Lower lobe of right lung (tissue), 2 donors: ENCODE results near the gene GSE1. TPM values are rescaled to one million over a fixed set of nuclear protein-coding genes. Genes with fewer than 3 reads are reported as not detected.

Source experiments
- ATAC-seq, 2 donors: fragments of 200-7000 bp; cut with Tn5 transposase; one replicate each; pipeline ENCODE4 v1.9.1; 2020 to 2022; ENCODE audit warnings: mild to moderate bottlenecking in 2 of 2, moderate library complexity in 2 of 2
- DNase-seq: peaks from one replicate; pipeline ENCODE4 v3.0.0-alpha.2; 2020
- H3K27ac ChIP-seq: fragments of 200-600 bp; one replicate; pipeline ENCODE4 v1.8.0; 2022
- H3K27me3 ChIP-seq: fragments of 200-600 bp; one replicate; pipeline ENCODE4 v1.8.0; 2022; ENCODE audit warnings: low read depth
- H3K36me3 ChIP-seq: fragments of 200-600 bp; one replicate; pipeline ENCODE4 v1.8.0; 2022; ENCODE audit warnings: mild to moderate bottlenecking
- H3K4me1 ChIP-seq: fragments of 200-600 bp; one replicate; pipeline ENCODE4 v1.8.0; 2022
- H3K4me3 ChIP-seq: fragments of 200-600 bp; one replicate; pipeline ENCODE4 v1.8.0; 2022; ENCODE audit warnings: mild to moderate bottlenecking
- H3K9me3 ChIP-seq: fragments of 200-600 bp; one replicate; pipeline ENCODE4 v1.8.0; 2022
- CTCF ChIP-seq: fragments of 200-600 bp; IDR thresholded peaks from one replicate; pipeline ENCODE4 v1.8.0; 2022; ENCODE audit warnings: antibody characterized with exemption, mild to moderate bottlenecking
- intact Hi-C: fragments of 100-400 bp; cut with DNase I; formaldehyde crosslinking; loops from one replicate; pipeline ENCODE4 v1.11.0; 2022
- total RNA-seq: library from RNA; stranded (reverse); fragmentation: NEBNext Ultra II Directional; extraction: Animal tissue kit (Norgen Biotek cat#: 25700); gene quantifications from one replicate; pipeline ENCODE4 v1.2.1, GENCODE V29; 2021
- donor health status: DM: no; HTN: yes; CAD: no; lungs with severe emphysema.

The GSE1 gene
- total RNA-seq, 1 donor from 2014 or later = 85.2 TPM

- H3K4me1 ChIP-seq = peaks cover 8% of the 10 kb centered on the region
- no peak for TF ChIP-seq CTCF
- ATAC-seq = peak; percentile 19 to 22
These were observed 67.3 kb downstream of the GSE1 start for GRCh38 chr16:85680352-85680944.

DNA sequence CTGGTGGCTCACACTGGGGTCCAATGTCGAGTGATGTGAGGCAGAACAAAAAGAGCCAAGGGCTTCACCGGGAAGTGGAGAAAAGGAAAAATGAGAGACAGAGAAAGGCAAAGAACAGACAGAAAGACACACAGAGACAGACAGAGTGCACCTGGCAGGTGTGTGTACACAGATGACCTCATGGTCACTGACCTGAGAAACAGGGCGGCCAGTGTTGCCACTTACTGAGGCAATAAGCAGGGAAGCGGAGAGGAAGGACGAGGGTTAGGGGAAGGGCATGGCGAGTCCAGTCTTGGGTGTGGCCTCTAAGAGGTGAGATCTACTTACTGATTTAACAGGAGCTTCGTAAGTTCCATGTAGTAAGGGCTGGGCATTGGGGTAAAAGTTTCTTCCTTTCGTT, 68.1 kb downstream of the GSE1 start:
- Histone ChIP-seq H3K9me3 (no peaks in the 10 kb centered on the region), H3K4me3 (no peak overlapping the region), H3K36me3 (peaks cover 11% of the 10 kb centered on the region), H3K27me3 (no peaks in the 10 kb centered on the region), H3K4me1 (peaks cover 4% of the 10 kb centered on the region), H3K27ac (no peak overlapping the region)
- intact Hi-C loops = no loop called here
- no peak for TF ChIP-seq CTCF
- peak in 1 of 2 donors; percentile 59 for ATAC-seq
- peak; percentile 30 for DNase-seq

More at GRCh38 chr16:85680352-85680944, 67.3 kb downstream of the GSE1 start:
- H3K9me3 ChIP-seq = no peaks in the 10 kb centered on the region
- H3K4me3 ChIP-seq = no peak overlapping the region
- peak; percentile 14 for DNase-seq
- peaks cover 19% of the 10 kb centered on the region for H3K36me3 ChIP-seq
- H3K27me3 ChIP-seq = no peaks in the 10 kb centered on the region
- intact Hi-C loops = no loop called here
- H3K27ac ChIP-seq = no peak overlapping the region

GRCh38 chr16:85682516-85682915, 69.4 kb downstream of the GSE1 start:
- Histone ChIP-seq H3K4me1 (peaks cover 4% of the 10 kb centered on the region), H3K27me3 (no peaks in the 10 kb centered on the region), H3K9me3 (no peaks in the 10 kb centered on the region), H3K27ac (no peak overlapping the region), H3K36me3 (peaks cover 8% of the 10 kb centered on the region), H3K4me3 (no peak overlapping the region)
- DNase-seq (no peak), ATAC-seq (no peak)
- intact Hi-C loops = no loop called here
- no peak for TF ChIP-seq CTCF

- no peak overlapping the region for H3K4me3 ChIP-seq
- ATAC-seq (no peak), DNase-seq (peak; percentile 3)
- TF ChIP-seq CTCF = no peak
- H3K4me1 ChIP-seq = peaks cover 4% of the 10 kb centered on the region
- intact Hi-C loops = no loop called here
- no peaks in the 10 kb centered on the region for H3K9me3 ChIP-seq
- H3K27ac ChIP-seq = no peak overlapping the region
- H3K36me3 ChIP-seq = peaks cover 7% of the 10 kb centered on the region
- H3K27me3 ChIP-seq = no peaks in the 10 kb centered on the region
These were observed 70.2 kb downstream of the GSE1 start for GRCh38 chr16:85683363-85683762.

DNA sequence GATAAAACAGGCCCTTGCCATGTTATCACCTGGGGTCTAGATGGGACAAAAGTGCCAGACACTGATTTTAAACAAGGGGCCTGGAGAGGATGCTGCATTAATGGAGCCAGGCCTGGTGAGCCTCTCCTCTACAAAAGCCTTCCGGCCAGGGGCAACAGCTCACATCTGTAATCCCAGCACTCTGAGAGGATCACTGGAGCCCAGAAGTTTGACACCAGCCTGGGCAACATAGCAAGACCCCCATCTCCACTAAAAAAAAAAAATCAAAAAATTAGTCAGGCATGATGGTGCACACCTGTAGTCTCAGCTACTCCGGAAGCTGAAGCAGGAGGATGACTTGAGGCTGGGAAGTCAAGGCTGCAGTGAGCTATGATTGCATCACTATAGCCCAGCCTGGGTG, 72.1 kb downstream of the GSE1 start:
- no peaks in the 10 kb centered on the region for H3K9me3 ChIP-seq
- peak; percentile 15 for DNase-seq
- no peak for TF ChIP-seq CTCF
- no peak overlapping the region for H3K27ac ChIP-seq
- peaks cover 13% of the 10 kb centered on the region for H3K4me1 ChIP-seq
- intact Hi-C loops = no loop called here
- peaks cover 4% of the 10 kb centered on the region for H3K27me3 ChIP-seq
- H3K4me3 ChIP-seq = no peak overlapping the region
- ATAC-seq = no peak
- no peaks in the 10 kb centered on the region for H3K36me3 ChIP-seq
